Measurements from ENCODE around the gene U2SURP.

- TF ChIP-seq CTCF (IDR thresholded peaks at IDR 0.05; ENCODE audit: low read depth, low read length, poor library complexity, severe bottlenecking) (no peak), EZH2phosphoT487 (IDR thresholded peaks at IDR 0.05; ENCODE audit: borderline replicate concordance, low read length) (no peak)
Measured at GRCh38 chr3:143056372-143056771, 55.0 kb downstream of the U2SURP start.

All from DOHH2 (cell line).